OCI-LY7 (cell line): Measurements from ENCODE around the gene DTX4.

ENCODE experiments used
- EZH2phosphoT487 ChIP-seq: fragments of 200-600 bp; sonication (generic); IDR thresholded peaks from 2 replicates; pipeline ENCODE4 v1.6.1; 2018; ENCODE audit warnings: low read depth, borderline replicate concordance, mild to moderate bottlenecking, mixed run types, antibody characterized with exemption, low read length, moderate library complexity, mixed read lengths
- TF ChIP-seq, protein P1 (sequence below): fragments of 200-600 bp; sonication (generic); conservative IDR thresholded peaks from 2 replicates; pipeline ENCODE4 v1.5.1; 2014; ENCODE audit warnings: mild to moderate bottlenecking, antibody characterized with exemption, low read length, moderate library complexity, mixed read lengths

GRCh38 chr11:59141191-59141590 is 30.7 kb upstream of the DTX4 start:
- TF ChIP-seq, protein P1, sequence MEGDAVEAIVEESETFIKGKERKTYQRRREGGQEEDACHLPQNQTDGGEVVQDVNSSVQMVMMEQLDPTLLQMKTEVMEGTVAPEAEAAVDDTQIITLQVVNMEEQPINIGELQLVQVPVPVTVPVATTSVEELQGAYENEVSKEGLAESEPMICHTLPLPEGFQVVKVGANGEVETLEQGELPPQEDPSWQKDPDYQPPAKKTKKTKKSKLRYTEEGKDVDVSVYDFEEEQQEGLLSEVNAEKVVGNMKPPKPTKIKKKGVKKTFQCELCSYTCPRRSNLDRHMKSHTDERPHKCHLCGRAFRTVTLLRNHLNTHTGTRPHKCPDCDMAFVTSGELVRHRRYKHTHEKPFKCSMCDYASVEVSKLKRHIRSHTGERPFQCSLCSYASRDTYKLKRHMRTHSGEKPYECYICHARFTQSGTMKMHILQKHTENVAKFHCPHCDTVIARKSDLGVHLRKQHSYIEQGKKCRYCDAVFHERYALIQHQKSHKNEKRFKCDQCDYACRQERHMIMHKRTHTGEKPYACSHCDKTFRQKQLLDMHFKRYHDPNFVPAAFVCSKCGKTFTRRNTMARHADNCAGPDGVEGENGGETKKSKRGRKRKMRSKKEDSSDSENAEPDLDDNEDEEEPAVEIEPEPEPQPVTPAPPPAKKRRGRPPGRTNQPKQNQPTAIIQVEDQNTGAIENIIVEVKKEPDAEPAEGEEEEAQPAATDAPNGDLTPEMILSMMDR = no peak
- no peak for TF ChIP-seq EZH2phosphoT487
